ENCODE results near the gene SNX22.

SNX22 gene

GRCh38 chr15:64156652-64157331, 5.3 kb downstream of the SNX22 start:
- no peak for DNase-seq (ENCODE audit: low spot score)

- no peak for DNase-seq (ENCODE audit: low spot score)
Measured at GRCh38 chr15:64157599-64158125, 6.1 kb downstream of the SNX22 start.

- no peak for DNase-seq (ENCODE audit: low spot score)
Measured at GRCh38 chr15:64158363-64159134, 7.0 kb downstream of the SNX22 start.

- DNase-seq (ENCODE audit: low spot score): no peak
Measured at GRCh38 chr15:64161688-64162477, 10.4 kb downstream of the SNX22 start.

GRCh38 chr15:64162478-64162868, 10.9 kb downstream of the SNX22 start:
- no peak for DNase-seq (ENCODE audit: low spot score)

GRCh38 chr15:64162869-64163658, 11.5 kb downstream of the SNX22 start, which contains the start of gene PPIB:
Gene PPIB, minus strand, starts transcription at chr15:64163022. Its CDS starts 36 bp downstream, at chr15:64162986.
- peak; percentile 98 for DNase-seq (ENCODE audit: low spot score)

GRCh38 chr15:64163659-64164362, 12.3 kb downstream of the SNX22 start:
- DNase-seq (ENCODE audit: low spot score): no peak

GRCh38 chr15:64164436-64164835, 12.9 kb downstream of the SNX22 start:
- no peak for DNase-seq (ENCODE audit: low spot score)

GRCh38 chr15:64166102-64166890, 14.8 kb downstream of the SNX22 start:
- DNase-seq (ENCODE audit: low spot score): no peak

- DNase-seq (ENCODE audit: low spot score): no peak
Measured at GRCh38 chr15:64180235-64180824, 28.8 kb downstream of the SNX22 start.

- DNase-seq (ENCODE audit: low spot score): no peak
Measured at GRCh38 chr15:64182859-64183370, 31.4 kb downstream of the SNX22 start.

- DNase-seq (ENCODE audit: low spot score): no peak
Measured at GRCh38 chr15:64185146-64185911, 33.8 kb downstream of the SNX22 start.

- no peak for DNase-seq (ENCODE audit: low spot score)
Measured at GRCh38 chr15:64187396-64188191, 36.1 kb downstream of the SNX22 start.

GRCh38 chr15:64191971-64192830, 40.7 kb downstream of the SNX22 start:
- DNase-seq (ENCODE audit: low spot score): no peak

- no peak for DNase-seq (ENCODE audit: low spot score)
Measured at GRCh38 chr15:64193971-64194370, 42.4 kb downstream of the SNX22 start.

- DNase-seq (ENCODE audit: low spot score): no peak
Measured at GRCh38 chr15:64197425-64197824, 45.9 kb downstream of the SNX22 start.

- DNase-seq (ENCODE audit: low spot score): no peak
Measured at GRCh38 chr15:64205202-64205601, 53.7 kb downstream of the SNX22 start.

All from globus pallidus (tissue), 1 donor.